ENCODE results near the gene SERINC5. TPM values are rescaled to one million over a fixed set of nuclear protein-coding genes. Genes with fewer than 3 reads are reported as not detected.

SERINC5 gene
- total RNA-seq, 2 experiments from 2014 or later: 28.1 to 36.0 TPM

GRCh38 chr5:80240368-80240986 lies 15.4 kb downstream of the SERINC5 start:
- Mint-ChIP-seq H3K4me3 (no peak overlapping the region), H3K27ac (peak overlapping the region; percentile 80), H3K27me3 (no peaks in the 10 kb centered on the region), H3K36me3 (ENCODE audit: low read depth) (peaks cover 53% of the 10 kb centered on the region), H3K9me3 (ENCODE audit: low read depth) (peaks cover 12% of the 10 kb centered on the region), H3K4me1 (peaks cover 63% of the 10 kb centered on the region)
- ATAC-seq: peak; percentile 42
- ChIA-PET CTCF (interaction anchor here (0.7 to 1.1 kb wide), 3 partner anchors 9 to 34 kb away, joined by 3 to 5 read pairs (median 3); no protein-coding TSS in a partner anchor), POLR2A (no interaction called here)
- DNase-seq: no peak
- intact Hi-C loops (cut with DNase I, micrococcal nuclease): no loop called here

DNA sequence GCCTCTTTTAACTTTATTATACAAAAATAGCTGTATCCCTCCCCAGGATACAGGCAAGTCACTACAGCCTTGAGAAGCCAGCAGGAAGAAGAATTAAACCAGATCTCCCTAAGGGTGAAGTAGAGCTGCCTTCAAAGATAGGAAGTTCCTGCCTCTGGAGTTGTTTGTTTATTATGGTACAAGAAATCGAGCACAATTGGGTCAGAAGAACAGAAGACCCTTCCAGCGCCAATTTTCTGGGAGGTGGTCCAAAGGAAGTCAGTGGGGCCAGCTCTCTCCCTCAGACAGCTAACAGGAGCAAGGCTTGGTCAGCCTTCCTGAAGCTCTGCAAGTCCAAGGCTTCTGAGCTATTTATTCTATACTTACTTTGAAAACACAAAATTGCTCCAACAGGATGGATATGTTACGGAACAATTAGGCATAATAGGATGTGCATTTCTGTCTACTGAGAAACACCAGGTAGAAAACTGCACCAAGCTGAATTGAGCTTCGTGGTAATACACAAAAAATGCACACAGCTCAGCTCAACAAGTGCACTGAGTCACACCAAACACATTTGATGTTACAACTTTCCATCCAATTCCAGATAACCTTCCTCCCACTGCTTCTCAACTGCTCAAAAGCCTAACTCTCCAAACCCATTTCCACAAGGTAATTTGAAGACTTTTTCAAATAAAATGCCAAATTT lies 16.0 kb downstream of the SERINC5 start:
- H3K4me1 Mint-ChIP-seq: peaks cover 63% of the 10 kb centered on the region
- ATAC-seq: peak; percentile 48
- no peaks in the 10 kb centered on the region for H3K27me3 Mint-ChIP-seq
- peaks cover 48% of the 10 kb centered on the region for H3K36me3 Mint-ChIP-seq (ENCODE audit: low read depth)
- peaks cover 12% of the 10 kb centered on the region for H3K9me3 Mint-ChIP-seq (ENCODE audit: low read depth)
- ChIA-PET CTCF (interaction anchor here (0.7 to 1.2 kb wide), 5 partner anchors 8 to 34 kb away, joined by 3 to 5 read pairs (median 3); no protein-coding TSS in a partner anchor), POLR2A (interaction anchor here (0.5 to 1.8 kb wide), 3 partner anchors 16 to 728 kb away, joined by 3 to 11 read pairs (median 9); partner anchors contain the start of gene SERINC5)
- no peak for DNase-seq
- H3K4me3 Mint-ChIP-seq: peak overlapping the region; percentile 37
- H3K27ac Mint-ChIP-seq: peak overlapping the region; percentile 80
- intact Hi-C loops (cut with DNase I, micrococcal nuclease): no loop called here

DNA sequence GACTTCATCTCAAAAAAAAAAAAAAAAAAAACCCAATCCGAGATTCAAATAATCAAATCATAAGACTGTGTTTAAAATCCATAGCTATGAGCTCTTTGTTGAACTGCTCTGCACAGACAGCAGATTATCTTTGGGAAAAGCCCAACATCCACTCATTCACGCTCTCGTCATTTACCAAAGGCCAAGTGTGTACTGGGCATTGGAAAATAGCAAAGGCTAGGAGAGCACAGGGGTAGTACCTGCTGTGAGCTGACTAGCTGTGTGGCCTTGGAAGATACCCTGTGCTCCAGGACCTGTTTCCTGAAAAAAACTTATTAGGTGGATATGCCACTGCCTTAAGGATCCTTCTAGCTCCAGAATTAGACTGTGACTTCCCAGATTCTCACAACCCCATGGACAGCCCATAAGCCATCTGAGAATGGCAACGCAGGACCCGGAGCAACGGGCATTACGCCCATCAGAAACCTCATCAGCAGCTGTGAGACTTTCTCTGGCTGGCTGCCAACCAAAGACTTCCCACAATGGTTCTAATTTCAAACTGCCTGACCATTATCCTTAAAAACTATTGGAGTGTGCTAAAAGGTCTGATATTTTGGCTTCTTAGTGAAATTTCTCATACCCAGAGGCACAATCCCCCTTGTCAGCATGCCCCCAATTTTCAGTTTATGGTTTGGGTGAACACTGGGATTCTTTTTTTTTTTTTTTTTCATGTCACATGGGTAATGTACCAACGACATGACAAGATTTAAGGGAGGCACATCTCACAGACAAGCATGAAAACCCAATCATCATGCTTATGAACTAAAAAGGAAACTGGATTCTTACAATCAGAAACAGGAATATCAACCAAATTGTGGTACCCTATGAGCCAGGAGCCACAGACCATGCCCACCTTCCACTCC lies 16.8 kb downstream of the SERINC5 start:
- ChIA-PET POLR2A (interaction anchor here (0.5 to 1.8 kb wide), 6 partner anchors 9 to 729 kb away, joined by 3 to 11 read pairs (median 4); partner anchors contain the start of gene SERINC5), CTCF (interaction anchor here (0.8 to 1.2 kb wide), 4 partner anchors 7 to 156 kb away, joined by 3 to 5 read pairs (median 4); no protein-coding TSS in a partner anchor)
- H3K27ac Mint-ChIP-seq: peak overlapping the region; percentile 80
- H3K9me3 Mint-ChIP-seq (ENCODE audit: low read depth): peaks cover 12% of the 10 kb centered on the region
- intact Hi-C loops (cut with DNase I, micrococcal nuclease): no loop called here
- peak overlapping the region; percentile 37 for H3K4me3 Mint-ChIP-seq
- ATAC-seq (peak; percentile 21), DNase-seq (no peak)
- peaks cover 69% of the 10 kb centered on the region for H3K4me1 Mint-ChIP-seq
- no peaks in the 10 kb centered on the region for H3K27me3 Mint-ChIP-seq
- H3K36me3 Mint-ChIP-seq (ENCODE audit: low read depth): peaks cover 47% of the 10 kb centered on the region

GRCh38 chr5:80238097-80238496 lies 17.8 kb downstream of the SERINC5 start:
- H3K36me3 Mint-ChIP-seq (ENCODE audit: low read depth): peaks cover 40% of the 10 kb centered on the region
- ChIA-PET CTCF (interaction anchor here (0.5 to 1.1 kb wide), 3 partner anchors 15 to 627 kb away, joined by 3 read pairs; no protein-coding TSS in a partner anchor), POLR2A (interaction anchor here (1.8 kb wide), 1 partner anchor 18 kb away, joined by 9 read pairs; the partner anchor contains the start of gene SERINC5)
- intact Hi-C loops (cut with DNase I, micrococcal nuclease): no loop called here
- H3K4me1 Mint-ChIP-seq: peaks cover 73% of the 10 kb centered on the region
- peaks cover 9% of the 10 kb centered on the region for H3K9me3 Mint-ChIP-seq (ENCODE audit: low read depth)
- H3K4me3 Mint-ChIP-seq: peak overlapping the region; percentile 28
- H3K27ac Mint-ChIP-seq: peak overlapping the region; percentile 80
- ATAC-seq (peak; percentile 45), DNase-seq (peak; percentile 52)
- no peaks in the 10 kb centered on the region for H3K27me3 Mint-ChIP-seq

DNA sequence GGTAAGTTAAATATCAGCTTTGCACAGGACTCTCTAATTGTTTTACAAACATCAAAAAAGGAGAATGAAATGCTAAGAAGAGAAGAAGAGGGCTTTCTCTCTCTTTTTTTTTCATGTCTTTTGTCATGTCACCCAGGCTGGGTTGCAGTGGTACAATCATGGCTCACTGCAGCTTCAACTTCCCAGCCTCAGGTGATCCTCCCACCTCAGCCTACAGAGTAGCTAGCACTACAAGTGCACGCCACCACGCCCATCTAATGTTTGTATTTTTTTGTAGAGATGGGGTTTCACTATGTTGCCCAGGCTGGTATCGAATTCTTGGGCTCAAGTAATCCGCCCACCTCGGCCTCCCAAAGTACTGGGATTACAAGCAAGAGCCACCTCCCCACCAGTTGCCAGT lies 18.6 kb downstream of the SERINC5 start:
- intact Hi-C loops (cut with DNase I, micrococcal nuclease): no loop called here
- Mint-ChIP-seq H3K4me3 (no peak overlapping the region), H3K27me3 (no peaks in the 10 kb centered on the region), H3K4me1 (peaks cover 79% of the 10 kb centered on the region), H3K27ac (peak overlapping the region; percentile 19), H3K36me3 (ENCODE audit: low read depth) (peaks cover 38% of the 10 kb centered on the region), H3K9me3 (ENCODE audit: low read depth) (peaks cover 9% of the 10 kb centered on the region)
- no peak for ATAC-seq
- POLR2A ChIA-PET: no interaction called here
- CTCF ChIA-PET: interaction anchor here (1.1 kb wide), 1 partner anchor 16 kb away, joined by 3 read pairs; no protein-coding TSS in a partner anchor
- no peak for DNase-seq

DNA sequence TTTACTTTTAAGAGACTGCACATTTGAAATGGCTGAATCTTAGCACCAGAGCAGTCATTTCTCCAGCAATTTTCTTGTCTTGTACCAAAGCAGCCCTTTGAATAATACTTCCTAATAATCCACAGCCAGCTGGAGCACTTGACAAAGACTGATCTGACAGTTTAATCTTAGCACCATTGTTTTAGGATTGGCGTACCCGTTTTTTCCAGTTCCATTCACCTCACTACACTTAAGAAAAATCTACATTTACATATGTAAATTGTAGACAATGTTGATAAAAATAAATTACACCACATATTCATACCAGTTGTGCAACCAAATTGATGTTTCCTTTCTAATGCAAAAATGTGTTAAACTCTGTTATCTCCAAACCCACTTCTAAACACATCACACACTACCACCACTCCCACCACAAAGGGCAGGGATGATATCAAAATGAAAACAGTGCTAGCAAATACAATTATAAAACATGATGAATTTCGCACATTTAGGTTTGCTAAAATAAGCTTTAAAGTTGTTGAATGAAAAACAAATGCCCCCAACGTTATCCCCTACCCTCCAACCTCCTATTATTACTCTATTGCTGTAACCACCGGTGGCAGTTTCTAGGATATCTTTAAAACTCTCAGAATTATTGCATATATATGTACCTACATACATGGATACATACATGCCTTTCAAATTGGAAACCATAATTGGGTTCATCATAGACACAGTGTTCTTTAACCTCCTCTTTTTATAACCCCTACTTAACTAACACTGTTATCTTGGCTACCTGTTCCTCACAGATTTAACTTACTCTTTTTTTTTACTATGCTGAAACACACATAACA lies 21.5 kb downstream of the SERINC5 start:
- no peaks in the 10 kb centered on the region for H3K27me3 Mint-ChIP-seq
- intact Hi-C loops (cut with DNase I, micrococcal nuclease): loop anchor here in 1 of 2 experiments (2.0 kb wide), 1 partner anchor 20 kb away; no protein-coding TSS in a partner anchor
- DNase-seq (peak; percentile 61), ATAC-seq (peak; percentile 60)
- no peaks in the 10 kb centered on the region for H3K9me3 Mint-ChIP-seq (ENCODE audit: low read depth)
- POLR2A ChIA-PET: interaction anchor here (0.6 kb wide), 1 partner anchor 21 kb away, joined by 3 read pairs; the partner anchor contains the start of gene SERINC5
- H3K4me1 Mint-ChIP-seq: peaks cover 79% of the 10 kb centered on the region
- peak overlapping the region; percentile 79 for H3K27ac Mint-ChIP-seq
- peaks cover 31% of the 10 kb centered on the region for H3K36me3 Mint-ChIP-seq (ENCODE audit: low read depth)
- CTCF ChIA-PET: no interaction called here
- peak overlapping the region; percentile 21 for H3K4me3 Mint-ChIP-seq

DNA sequence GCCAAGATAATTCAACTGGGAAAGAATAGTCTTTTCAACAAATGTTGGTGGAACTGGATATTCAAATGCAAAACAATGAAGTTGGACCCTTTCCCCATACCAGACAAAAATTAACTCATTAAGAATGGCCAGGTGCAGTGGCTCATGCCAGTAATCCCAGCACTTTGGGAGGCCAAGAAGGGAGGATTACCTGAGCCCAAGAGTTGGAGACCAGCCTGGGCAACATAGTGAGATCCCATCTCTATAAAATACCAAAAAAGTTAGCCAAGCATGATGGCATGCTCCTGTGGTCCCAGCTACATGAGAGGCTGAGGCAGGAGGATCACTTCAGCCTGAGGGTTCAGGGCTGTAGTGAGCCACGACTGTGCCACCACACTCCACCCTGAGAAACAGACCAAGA lies 24.2 kb downstream of the SERINC5 start:
- Mint-ChIP-seq H3K4me3 (no peak overlapping the region), H3K4me1 (peaks cover 70% of the 10 kb centered on the region), H3K27ac (peak overlapping the region; percentile 53), H3K9me3 (ENCODE audit: low read depth) (no peaks in the 10 kb centered on the region), H3K36me3 (ENCODE audit: low read depth) (peaks cover 21% of the 10 kb centered on the region), H3K27me3 (no peaks in the 10 kb centered on the region)
- DNase-seq: no peak
- intact Hi-C loops (cut with DNase I, micrococcal nuclease): loop anchor here in 1 of 2 experiments (2.0 kb wide), 1 partner anchor 39 kb away; no protein-coding TSS in a partner anchor
- no peak for ATAC-seq
- ChIA-PET CTCF (interaction anchor here (0.6 to 0.8 kb wide), 4 partner anchors 8 to 228 kb away, joined by 3 to 5 read pairs (median 3); no protein-coding TSS in a partner anchor), POLR2A (interaction anchor here (0.6 kb wide), 3 partner anchors 11 to 25 kb away, joined by 3 to 10 read pairs (median 7); no protein-coding TSS in a partner anchor)

DNA sequence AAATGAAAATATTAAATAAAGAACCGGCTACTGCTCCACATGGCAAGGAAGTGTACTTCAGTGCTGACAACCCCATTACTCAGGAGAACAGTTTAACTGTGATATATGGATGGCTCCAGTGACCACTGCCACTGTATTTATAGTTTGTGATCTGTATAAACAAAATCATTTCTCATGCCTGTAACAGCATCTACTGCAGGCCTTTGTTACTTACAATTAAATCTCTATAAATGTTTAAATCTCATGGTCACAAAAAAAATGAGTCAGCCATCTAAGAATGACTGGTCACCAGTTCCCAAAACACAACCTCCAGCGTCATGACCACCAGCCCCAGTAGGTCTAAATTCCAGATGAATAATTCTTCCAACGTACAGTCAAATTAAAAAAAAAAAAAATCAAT lies 24.6 kb downstream of the SERINC5 start:
- H3K27me3 Mint-ChIP-seq: no peaks in the 10 kb centered on the region
- H3K36me3 Mint-ChIP-seq (ENCODE audit: low read depth): peaks cover 22% of the 10 kb centered on the region
- intact Hi-C loops (cut with DNase I, micrococcal nuclease): loop anchor here in 1 of 2 experiments (2.0 kb wide), 1 partner anchor 38 kb away; no protein-coding TSS in a partner anchor
- CTCF ChIA-PET: interaction anchor here (0.6 to 0.7 kb wide), 4 partner anchors 8 to 778 kb away, joined by 3 to 5 read pairs (median 4); no protein-coding TSS in a partner anchor
- H3K9me3 Mint-ChIP-seq (ENCODE audit: low read depth): no peaks in the 10 kb centered on the region
- H3K4me3 Mint-ChIP-seq: no peak overlapping the region
- ATAC-seq: peak; percentile 34
- POLR2A ChIA-PET: interaction anchor here (0.6 to 0.7 kb wide), 4 partner anchors 12 to 27 kb away, joined by 3 to 10 read pairs (median 5); no protein-coding TSS in a partner anchor
- H3K4me1 Mint-ChIP-seq: peaks cover 71% of the 10 kb centered on the region
- no peak for DNase-seq
- H3K27ac Mint-ChIP-seq: peak overlapping the region; percentile 53

DNA sequence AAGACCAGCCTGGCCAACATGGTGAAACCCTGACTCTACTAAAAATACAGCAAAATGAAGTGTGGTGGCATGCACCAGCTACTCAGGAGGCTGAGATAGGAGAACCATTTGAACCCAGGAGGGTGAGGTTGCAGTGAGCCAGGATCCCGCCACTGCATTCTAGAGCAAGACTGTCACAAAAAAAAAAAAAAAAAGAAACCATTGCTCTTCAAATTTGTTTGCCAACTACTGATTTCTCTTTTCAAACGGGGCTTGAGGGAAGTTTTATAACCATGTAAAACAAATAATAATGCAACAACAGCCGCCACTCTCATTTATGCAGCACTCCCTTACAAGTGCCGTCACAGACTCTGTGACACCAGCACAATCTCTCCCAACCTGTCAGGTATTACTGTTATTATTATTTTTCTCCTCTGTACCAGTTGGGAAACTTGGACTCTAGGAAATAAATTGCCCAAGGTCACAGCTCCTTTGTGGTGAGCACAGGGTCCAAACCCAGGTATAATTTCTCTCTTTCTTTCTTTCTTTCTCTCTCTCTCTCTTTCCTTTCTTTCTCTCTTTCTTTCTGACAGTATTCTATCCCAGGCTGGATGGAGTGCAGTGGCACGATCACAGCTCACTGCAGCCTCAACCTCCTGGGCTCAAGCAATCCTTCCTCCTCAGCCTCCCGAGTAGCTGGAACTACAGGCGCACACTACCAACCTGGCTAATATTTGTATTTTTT lies 25.4 kb downstream of the SERINC5 start:
- ChIA-PET CTCF (interaction anchor here (0.7 to 0.9 kb wide), 2 partner anchors 79 to 779 kb away, joined by 3 to 4 read pairs; no protein-coding TSS in a partner anchor), POLR2A (interaction anchor here (0.7 kb wide), 1 partner anchor 26 kb away, joined by 3 read pairs; no protein-coding TSS in a partner anchor)
- Mint-ChIP-seq H3K27ac (peak overlapping the region; percentile 77), H3K27me3 (no peaks in the 10 kb centered on the region), H3K4me3 (no peak overlapping the region), H3K36me3 (ENCODE audit: low read depth) (peaks cover 19% of the 10 kb centered on the region), H3K4me1 (peaks cover 72% of the 10 kb centered on the region), H3K9me3 (ENCODE audit: low read depth) (no peaks in the 10 kb centered on the region)
- ATAC-seq: no peak
- intact Hi-C loops (cut with DNase I, micrococcal nuclease): loop anchor here in 1 of 2 experiments (2.0 kb wide), 1 partner anchor 38 kb away; no protein-coding TSS in a partner anchor
- no peak for DNase-seq

Measured in activated CD4-positive, alpha-beta T cell treated with anti-CD3 and anti-CD28 coated beads for 36 hours (primary cell).